Measurements from ENCODE around the gene CACNA2D4.

Gene CACNA2D4

DNA sequence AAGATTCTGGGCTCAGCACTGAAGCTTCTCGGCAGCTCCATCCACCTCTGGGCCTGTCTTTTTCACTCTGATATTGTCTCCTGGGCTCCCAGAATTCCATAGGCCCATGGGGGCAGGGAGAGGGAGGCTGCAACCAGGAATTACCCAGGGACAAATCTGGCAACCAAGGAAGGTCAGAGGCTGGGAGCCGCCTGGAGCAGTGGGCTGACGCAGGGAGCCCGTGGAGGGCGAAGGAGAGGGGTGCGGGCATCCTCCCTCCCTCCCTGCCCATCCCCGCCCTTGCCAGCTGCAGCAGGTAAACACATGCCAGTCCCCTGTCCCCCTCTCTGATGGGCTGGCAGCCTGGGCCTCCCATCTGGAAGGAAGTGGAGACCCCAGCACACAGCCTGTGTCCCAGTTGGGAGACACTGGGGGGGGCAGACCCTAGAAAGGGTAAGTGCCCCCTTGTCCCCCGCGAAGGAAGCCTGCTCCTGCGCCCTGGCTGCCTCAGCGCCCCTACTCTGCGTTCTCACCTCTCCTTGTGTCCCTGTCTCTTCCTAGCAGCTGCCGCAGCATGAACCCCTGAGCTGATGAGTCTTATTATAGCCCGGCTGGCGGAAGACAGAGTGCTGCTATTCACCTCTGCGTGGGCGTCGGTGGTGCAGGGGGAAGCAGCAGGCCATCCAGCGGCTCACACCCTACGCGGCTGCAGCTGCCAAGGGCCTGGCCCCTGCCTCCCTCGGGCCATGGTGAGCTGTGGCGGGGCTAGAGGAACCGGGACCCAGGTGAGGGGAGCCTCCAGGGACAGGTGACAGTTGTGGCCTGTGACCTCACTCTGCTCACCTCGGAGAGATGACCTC, 91.4 kb downstream of the CACNA2D4 start:
- Histone ChIP-seq H3K4me3 (replicated peaks; ENCODE audit: insufficient read depth, low read length) (no peak overlapping the region), H3K27me3 (ENCODE audit: insufficient read depth, poor library complexity, severe bottlenecking) (no peaks in the 10 kb centered on the region), H3K27ac (replicated peaks) (no peak overlapping the region)
- DNase-seq (ENCODE audit: low read depth in 1 of 2, low spot score in 1 of 2): no peak
- no peak for TF ChIP-seq SPI1 (IDR thresholded peaks at IDR 0.05; ENCODE audit: borderline replicate concordance, low read depth)
- TF ChIP-seq GABPA (IDR thresholded peaks at IDR 0.05; ENCODE audit: low read depth): no peak
- no peak for TF ChIP-seq POLR2AphosphoS5 (IDR thresholded peaks at IDR 0.05; ENCODE audit: low read depth)
- no peak for TF ChIP-seq CTCF (IDR thresholded peaks at IDR 0.05; ENCODE audit: insufficient read depth, low read length)
- TF ChIP-seq REST (IDR thresholded peaks at IDR 0.05; ENCODE audit: insufficient replicate concordance, low read depth): no peak

DNA sequence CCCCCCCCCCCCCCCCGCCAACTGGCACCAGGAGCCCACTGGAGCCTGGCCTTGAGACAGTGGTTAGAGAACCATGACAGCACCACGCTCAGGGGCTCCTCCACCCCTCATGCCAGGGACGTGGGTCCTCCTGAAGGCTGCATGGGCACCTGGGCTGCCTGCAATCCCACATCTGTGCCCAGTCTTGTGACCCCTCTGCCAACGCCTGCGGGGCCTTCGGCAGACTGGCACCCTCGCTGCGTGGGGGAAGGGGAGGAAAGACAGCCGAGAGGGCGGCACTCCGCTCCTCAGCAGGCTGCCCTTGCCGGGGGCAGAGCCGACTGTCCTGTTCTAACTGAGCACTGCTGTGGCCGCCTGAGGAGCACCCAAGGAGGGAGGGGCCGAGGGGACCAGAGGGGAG, 92.1 kb downstream of the CACNA2D4 start:
- no peak for DNase-seq (ENCODE audit: low read depth in 1 of 2, low spot score in 1 of 2)
- H3K27ac ChIP-seq (replicated peaks): no peak overlapping the region
- no peaks in the 10 kb centered on the region for H3K27me3 ChIP-seq (ENCODE audit: insufficient read depth, poor library complexity, severe bottlenecking)
- no peak overlapping the region for H3K4me3 ChIP-seq (replicated peaks; ENCODE audit: insufficient read depth, low read length)
- TF ChIP-seq SPI1 (IDR thresholded peaks at IDR 0.05; ENCODE audit: borderline replicate concordance, low read depth) (no peak), REST (IDR thresholded peaks at IDR 0.05; ENCODE audit: insufficient replicate concordance, low read depth) (no peak), POLR2AphosphoS5 (IDR thresholded peaks at IDR 0.05; ENCODE audit: low read depth) (no peak), CTCF (IDR thresholded peaks at IDR 0.05; ENCODE audit: insufficient read depth, low read length) (no peak), GABPA (IDR thresholded peaks at IDR 0.05; ENCODE audit: low read depth) (no peak)

DNA sequence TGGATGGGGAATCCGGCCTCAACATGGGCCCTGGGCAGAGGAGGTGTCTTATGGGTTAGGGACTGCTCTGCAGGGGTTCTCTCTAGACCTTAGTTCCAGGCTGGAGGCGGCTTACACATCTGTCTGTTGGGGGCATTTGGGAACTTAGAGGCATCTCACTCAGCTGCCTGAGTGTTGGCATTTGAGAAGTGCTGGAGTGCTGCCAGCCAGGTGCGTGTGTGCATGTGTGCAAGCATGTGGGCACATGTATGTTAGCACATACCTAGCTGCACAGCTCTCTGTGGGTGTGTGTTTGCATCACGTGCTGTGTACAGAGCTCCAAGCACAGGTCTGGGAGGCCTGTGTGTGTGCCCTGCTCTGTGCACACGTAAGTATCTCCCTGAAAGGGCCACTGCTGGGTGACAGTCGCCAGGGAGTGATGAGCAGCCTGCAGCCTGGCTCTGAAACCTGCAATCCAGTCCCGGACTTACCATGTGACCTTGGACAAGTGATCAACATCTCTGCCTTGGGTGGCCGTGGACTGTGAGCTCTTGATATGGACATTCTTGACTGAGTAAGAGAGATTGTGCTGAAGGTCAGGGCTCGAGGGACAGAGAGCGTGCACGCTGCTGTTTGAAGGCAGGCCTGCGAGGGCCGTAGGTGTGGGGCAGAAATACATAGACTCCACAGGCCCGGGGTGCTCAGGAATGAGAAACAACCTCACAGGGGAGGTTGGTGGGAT, 92.9 kb downstream of the CACNA2D4 start:
- TF ChIP-seq CTCF (IDR thresholded peaks at IDR 0.05; ENCODE audit: insufficient read depth, low read length): no peak
- TF ChIP-seq SPI1 (IDR thresholded peaks at IDR 0.05; ENCODE audit: borderline replicate concordance, low read depth): no peak
- TF ChIP-seq GABPA (IDR thresholded peaks at IDR 0.05; ENCODE audit: low read depth): no peak
- TF ChIP-seq REST (IDR thresholded peaks at IDR 0.05; ENCODE audit: insufficient replicate concordance, low read depth): no peak
- TF ChIP-seq POLR2AphosphoS5 (IDR thresholded peaks at IDR 0.05; ENCODE audit: low read depth): no peak
- no peak overlapping the region for H3K27ac ChIP-seq (replicated peaks)
- peaks cover under 1% of the 10 kb centered on the region for H3K27me3 ChIP-seq (ENCODE audit: insufficient read depth, poor library complexity, severe bottlenecking)
- no peak overlapping the region for H3K4me3 ChIP-seq (replicated peaks; ENCODE audit: insufficient read depth, low read length)
- DNase-seq (ENCODE audit: low read depth in 1 of 2, low spot score in 1 of 2): no peak
